Activated CD4-positive, alpha-beta T cell treated with anti-CD3 and anti-CD28 coated beads, Interleukin-2, amount 50 U/mL, for 1 hour (primary cell): ENCODE data around the gene HSP90AA1.

Source experiments
- DNase-seq: peaks from one replicate; pipeline ENCODE4 v3.0.0-alpha.2; 2020

Gene HSP90AA1

GRCh38 chr14:102035914-102036313 lies 50.9 kb downstream of the HSP90AA1 start:
- no peak for DNase-seq

- no peak for DNase-seq
Observed at GRCh38 chr14:102034301-102034700, 52.5 kb downstream of the HSP90AA1 start.

DNA sequence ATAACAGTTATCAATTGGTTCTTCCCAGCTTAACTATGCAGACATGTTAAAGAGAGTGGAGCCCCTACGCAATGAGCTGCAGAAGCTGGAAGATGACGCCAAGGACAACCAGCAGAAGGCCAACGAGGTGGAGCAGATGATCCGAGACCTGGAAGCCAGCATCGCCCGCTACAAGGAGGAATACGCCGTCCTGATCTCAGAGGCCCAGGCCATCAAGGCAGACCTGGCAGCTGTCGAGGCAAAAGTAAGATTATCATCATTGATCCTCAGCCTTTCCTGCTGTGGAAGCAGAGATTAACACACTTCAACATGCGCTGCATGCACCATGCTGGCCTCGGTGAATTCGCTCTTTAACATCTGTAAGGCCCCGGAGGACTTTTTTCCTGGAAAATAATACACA lies 53.6 kb downstream of the HSP90AA1 start:
- no peak for DNase-seq
